A549 (cell line): Measurements from ENCODE around the gene NUCB1. TPM values are rescaled to one million over a fixed set of nuclear protein-coding genes. Genes with fewer than 3 reads are reported as not detected.
A peak's percentile ranks its signal among the peaks of the same experiment; 100 is the strongest.

Source experiments
- ATAC-seq, 2 experiments: fragments of 200-7000 bp in 1 of 2; fragments of >200 bp in 1 of 2; cut with Nextera tagmentation in 1 of 2; cut with Tn5 transposase in 1 of 2; 3 replicates each; pipeline versions ENCODE4 v1.8.0 to v1.9.1; 2018 to 2020; ENCODE audit warnings: mild to moderate bottlenecking in 1 of 2, moderate library complexity in 1 of 2
- CTCF ChIA-PET: fragments of 300-600 bp; sonication (Branson Sonifier 250); formaldehyde crosslinking; extraction: SDS; loops from one replicate; lab custom pipeline; 2021; ENCODE audit warnings: antibody characterized with exemption, inconsistent platforms; lab: Yijun Ruan, JAX
- POLR2A ChIA-PET: fragments of 350-600 bp; formaldehyde crosslinking; extraction: SDS; loops from one replicate; lab custom pipeline; 2021; ENCODE audit warnings: antibody characterized with exemption, inconsistent platforms; lab: Yijun Ruan, JAX
- DNase-seq, 2 experiments: peaks; one replicate each; pipeline versions ENCODE4 v3.0.0 to v3.0.0-alpha.2; 2011 to 2016; ENCODE audit warnings: low read depth in 1 of 2, low spot score in 1 of 2
- FAIRE-seq: peaks from 2 replicates; lab custom pipeline; 2011; peaks lifted over from hg19 to GRCh38; lab: Jason Lieb, UNC
- H3K27ac ChIP-seq, 2 experiments: fragments of >200 bp; sonication (Bioruptor Twin); formaldehyde crosslinking; 3 replicates each; pipeline ENCODE4 v1.5.1; 2016 to 2017
- H3K4me1 ChIP-seq: fragments of >200 bp; sonication (Bioruptor Twin); formaldehyde crosslinking; 3 replicates; pipeline ENCODE4 v1.6.1; 2016
- H3K4me2 ChIP-seq: fragments of >200 bp; sonication (Bioruptor Twin); formaldehyde crosslinking; 3 replicates; pipeline ENCODE4 v1.6.1; 2016
- H3K4me3 ChIP-seq: fragments of >200 bp; sonication (Bioruptor Twin); formaldehyde crosslinking; 3 replicates; pipeline ENCODE4 v1.5.1; 2016
- H3K9me3 ChIP-seq: fragments of >200 bp; sonication (Bioruptor Twin); formaldehyde crosslinking; 3 replicates; pipeline ENCODE4 v1.6.1; 2016
- BHLHE40 ChIP-seq: IDR thresholded peaks from 2 replicates; pipeline ENCODE4 v1.6.1; 2012; ENCODE audit warnings: low read depth, low read length, inconsistent platforms
- CBX2 ChIP-seq: fragments of 200-600 bp; sonication (generic); IDR thresholded peaks from 2 replicates; pipeline ENCODE4 v1.6.1; 2016; ENCODE audit warnings: low read depth, mild to moderate bottlenecking, borderline replicate concordance
- CHD2 ChIP-seq: fragments of 150-350 bp; IDR thresholded peaks from 2 replicates; pipeline ENCODE4 v1.6.1; 2014; ENCODE audit warnings: low read length; ENCODE audit not compliant: partially characterized antibody
- E2F6 ChIP-seq: IDR thresholded peaks from 2 replicates; pipeline ENCODE4 v1.6.1; 2012; ENCODE audit warnings: low read depth, borderline replicate concordance
- EHF ChIP-seq: fragments of 250-450 bp; sonication (Bioruptor Pico); IDR thresholded peaks from 2 replicates; pipeline ENCODE4 v1.5.0; 2020; ENCODE audit warnings: mild to moderate bottlenecking
- EP300 ChIP-seq, 2 experiments: fragments of >200 bp; sonication (Bioruptor Twin); formaldehyde crosslinking; IDR thresholded peaks; 2 replicates in 1 of 2; 3 replicates in 1 of 2; pipeline ENCODE4 v1.6.1; 2016 to 2017
- ESRRA ChIP-seq: fragments of 150-350 bp; IDR thresholded peaks from 2 replicates; pipeline ENCODE4 v1.6.1; 2014; ENCODE audit warnings: mild to moderate bottlenecking, low read length, borderline replicate concordance
- FOSB ChIP-seq: fragments of 250-450 bp; sonication (Bioruptor Pico); IDR thresholded peaks from 2 replicates; pipeline ENCODE4 v1.5.0; 2020; ENCODE audit warnings: mild to moderate bottlenecking, moderate library complexity
- FOSL2 ChIP-seq, 2 experiments: fragments of 450-650 bp in 1 of 2; fragments of >200 bp in 1 of 2; sonication (Bioruptor Twin) in 1 of 2; formaldehyde crosslinking; IDR thresholded peaks; 2 replicates each; pipeline versions ENCODE4 v1.5.0 to v1.6.1; 2016 to 2020; ENCODE audit warnings: mild to moderate bottlenecking in 1 of 2, moderate library complexity in 1 of 2
- FOXS1 ChIP-seq: fragments of 250-450 bp; sonication (Bioruptor Pico); IDR thresholded peaks from 2 replicates; pipeline ENCODE4 v1.5.0; 2020; ENCODE audit warnings: mild to moderate bottlenecking, moderate library complexity
- GATA3 ChIP-seq: IDR thresholded peaks from 2 replicates; pipeline ENCODE4 v1.6.1; 2012; ENCODE audit warnings: borderline replicate concordance
- HDAC2 ChIP-seq: fragments of 200-600 bp; sonication (generic); IDR thresholded peaks from 2 replicates; pipeline ENCODE4 v1.6.1; 2016
- HOXA7 ChIP-seq: fragments of 250-450 bp; sonication (Bioruptor Pico); IDR thresholded peaks from 2 replicates; pipeline ENCODE4 v1.5.0; 2020; ENCODE audit warnings: mild to moderate bottlenecking, moderate library complexity
- HOXB13 ChIP-seq: fragments of 250-450 bp; sonication (Bioruptor Pico); IDR thresholded peaks from 2 replicates; pipeline ENCODE4 v1.5.0; 2020; ENCODE audit warnings: low read depth, mild to moderate bottlenecking, moderate library complexity
- HOXB5 ChIP-seq: fragments of 250-450 bp; sonication (Bioruptor Pico); IDR thresholded peaks from 2 replicates; pipeline ENCODE4 v1.5.0; 2020; ENCODE audit warnings: mild to moderate bottlenecking, moderate library complexity
- JUN ChIP-seq, 2 experiments: fragments of >200 bp; sonication (Bioruptor Twin); formaldehyde crosslinking; IDR thresholded peaks; 2 replicates in 1 of 2; 3 replicates in 1 of 2; pipeline ENCODE4 v1.6.1; 2016 to 2017
- JUNB ChIP-seq: fragments of >200 bp; sonication (Bioruptor Twin); formaldehyde crosslinking; IDR thresholded peaks from 2 replicates; pipeline ENCODE4 v1.6.1; 2016
- KDM5A ChIP-seq: fragments of 200-600 bp; sonication (generic); IDR thresholded peaks from 2 replicates; pipeline ENCODE4 v1.6.1; 2016; ENCODE audit warnings: antibody characterized with exemption, mild to moderate bottlenecking
- MAX ChIP-seq: IDR thresholded peaks from 2 replicates; pipeline ENCODE4 v1.6.1; 2012
- MYC ChIP-seq: IDR thresholded peaks from 2 replicates; pipeline ENCODE4 v1.6.1; 2012; ENCODE audit warnings: mild to moderate bottlenecking, inconsistent platforms, low read length, improper control_type of control experiment, borderline replicate concordance
- NPAS2 ChIP-seq: fragments of 250-450 bp; sonication (Bioruptor Pico); IDR thresholded peaks from 2 replicates; pipeline ENCODE4 v1.8.0; 2022; ENCODE audit warnings: mild to moderate bottlenecking, moderate library complexity, borderline replicate concordance
- NR3C1 ChIP-seq: fragments of >200 bp; sonication (Bioruptor Twin); formaldehyde crosslinking; IDR thresholded peaks from 3 replicates; pipeline ENCODE4 v1.6.1; 2017
- POLR2A ChIP-seq: IDR thresholded peaks from 2 replicates; pipeline ENCODE4 v1.6.1; 2012; ENCODE audit warnings: mild to moderate bottlenecking, low read length
- POLR2AphosphoS2 ChIP-seq: conservative IDR thresholded peaks from 2 replicates; pipeline ENCODE4 v1.6.1; 2012; ENCODE audit warnings: low read length, improper control_type of control experiment, inconsistent platforms
- RARB ChIP-seq: fragments of 250-450 bp; sonication (Bioruptor Pico); IDR thresholded peaks from 2 replicates; pipeline ENCODE4 v1.8.0; 2021; ENCODE audit warnings: mild to moderate bottlenecking, moderate library complexity
- RNF2 ChIP-seq: fragments of 200-600 bp; sonication (generic); IDR thresholded peaks from 2 replicates; pipeline ENCODE4 v1.6.1; 2016; ENCODE audit warnings: low read depth, mild to moderate bottlenecking, antibody characterized with exemption, moderate library complexity, borderline replicate concordance
- SREBF2 ChIP-seq: fragments of 450-650 bp; IDR thresholded peaks from 2 replicates; pipeline ENCODE4 v1.6.1; 2014; ENCODE audit warnings: mild to moderate bottlenecking, moderate library complexity
- TFCP2L1 ChIP-seq: fragments of 250-450 bp; sonication (Bioruptor Pico); IDR thresholded peaks from 2 replicates; pipeline ENCODE4 v1.5.0; 2021; ENCODE audit warnings: mild to moderate bottlenecking
- WGBS: methylation state at CpG from one replicate; pipeline ENCODE4 v1.1.6; 2017; ENCODE audit errors: missing lambda C conversion rate; 5-methylcytosine and 5-hydroxymethylcytosine counted together
- polyA plus RNA-seq, 4 experiments: library from polyadenylated mRNA; depleted of rRNA in 3 of 4; stranded (reverse); fragments of >200 nt; fragmentation: RNase III in 1 of 4; extraction: RNeasy Plus Mini Kit Qiagen cat#74134 plus additional on column Dnase treatment in 1 of 4; gene quantifications; 2 replicates in 3 of 4; 3 replicates in 1 of 4; pipeline ENCODE4 v1.2.3, GENCODE V29; 2011 to 2017
- TF ChIP-seq, protein P1 (sequence below): fragments of 250-450 bp; sonication (Bioruptor Pico); IDR thresholded peaks from 2 replicates; pipeline ENCODE4 v1.5.0; 2020; ENCODE audit warnings: low read depth, mild to moderate bottlenecking, moderate library complexity

The NUCB1 gene
- polyA plus RNA-seq, 2 of the 4 experiments (the other 2 are of a cell fraction) = 79.5 to 182 TPM

- Histone ChIP-seq H3K9me3 (no peaks in the 10 kb centered on the region), H3K27ac (peak overlapping the region; percentile 95 to 97), H3K4me2 (peak overlapping the region; percentile 88), H3K4me1 (peaks cover 39% of the 10 kb centered on the region), H3K4me3 (peak overlapping the region; percentile 92)
- ATAC-seq = peak; percentile 48 to 62
- TF ChIP-seq EHF (CRISPR knock-in tag) = peak; percentile 24; the same call in 1 of the 2 replicates
- TF ChIP-seq CHD2 = peak; percentile 81
- TF ChIP-seq HOXA7 (CRISPR knock-in tag) = peak; percentile 99
- TF ChIP-seq ESRRA = no peak
- TF ChIP-seq E2F6 = 0 out of 2 replicates have a peak, but pooled peaks have one; percentile 15
- peak; percentile 93 for TF ChIP-seq FOSB (CRISPR knock-in tag)
- TF ChIP-seq, protein P1, sequence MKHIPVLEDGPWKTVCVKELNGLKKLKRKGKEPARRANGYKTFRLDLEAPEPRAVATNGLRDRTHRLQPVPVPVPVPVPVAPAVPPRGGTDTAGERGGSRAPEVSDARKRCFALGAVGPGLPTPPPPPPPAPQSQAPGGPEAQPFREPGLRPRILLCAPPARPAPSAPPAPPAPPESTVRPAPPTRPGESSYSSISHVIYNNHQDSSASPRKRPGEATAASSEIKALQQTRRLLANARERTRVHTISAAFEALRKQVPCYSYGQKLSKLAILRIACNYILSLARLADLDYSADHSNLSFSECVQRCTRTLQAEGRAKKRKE = peak; percentile 65; the same call in 1 of the 2 replicates
- peak; percentile 80 for TF ChIP-seq MAX
- no peak for TF ChIP-seq CBX2
- TF ChIP-seq HOXB5 = no peak
- TF ChIP-seq TFCP2L1 = peak; percentile 97
- TF ChIP-seq MYC = peak; percentile 46; the same call in 1 of the 2 replicates
- no peak for TF ChIP-seq HDAC2
- no peak for TF ChIP-seq NR3C1
- TF ChIP-seq GATA3 = peak; percentile 48; the same call in 1 of the 2 replicates
- 0 out of 2 replicates have a peak, but pooled peaks have one; percentile 53 for TF ChIP-seq HOXB13 (CRISPR knock-in tag)
- peak in 1 of 2 experiments; percentile 33; a peak in 1 of 5 replicates for TF ChIP-seq EP300 (IDR thresholded peaks at IDR 0.05)
- TF ChIP-seq NPAS2 (CRISPR knock-in tag) = no peak
- TF ChIP-seq POLR2AphosphoS2 = no peak
- TF ChIP-seq FOSL2 (IDR thresholded peaks at IDR 0.05) = peak; percentile 90
- TF ChIP-seq FOSL2 (CRISPR knock-in tag; IDR thresholded peaks at IDR 0.05) = peak; percentile 99
- peak; percentile 69 for TF ChIP-seq JUNB
- peak; percentile 72; the same call in 1 of the 2 replicates for TF ChIP-seq FOXS1 (CRISPR knock-in tag)
- 0 out of 2 replicates have a peak, but pooled peaks have one; percentile 27 for TF ChIP-seq BHLHE40
- TF ChIP-seq RARB (CRISPR knock-in tag) = peak; percentile 97
- TF ChIP-seq POLR2A = no peak
- WGBS = under 1% methylated on average over 14 of the region's 14 CpGs
- peak; percentile 96 to 97 for DNase-seq
- no peak for FAIRE-seq
- ChIA-PET POLR2A (interaction anchor here (0.5 to 8.9 kb wide), 15 partner anchors 8 to 120 kb away, joined by 3 to 175 read pairs (median 13); partner anchors contain the start of genes BAX, DHDH, FTL and GYS1), CTCF (interaction anchor here (0.6 to 13.7 kb wide), 7 partner anchors 23 to 121 kb away, joined by 3 to 121 read pairs (median 7); partner anchors contain the start of genes GYS1, NUCB1 and RUVBL2)
These were observed 27.1 kb upstream of the NUCB1 start for GRCh38 chr19:48872884-48873475.

DNA sequence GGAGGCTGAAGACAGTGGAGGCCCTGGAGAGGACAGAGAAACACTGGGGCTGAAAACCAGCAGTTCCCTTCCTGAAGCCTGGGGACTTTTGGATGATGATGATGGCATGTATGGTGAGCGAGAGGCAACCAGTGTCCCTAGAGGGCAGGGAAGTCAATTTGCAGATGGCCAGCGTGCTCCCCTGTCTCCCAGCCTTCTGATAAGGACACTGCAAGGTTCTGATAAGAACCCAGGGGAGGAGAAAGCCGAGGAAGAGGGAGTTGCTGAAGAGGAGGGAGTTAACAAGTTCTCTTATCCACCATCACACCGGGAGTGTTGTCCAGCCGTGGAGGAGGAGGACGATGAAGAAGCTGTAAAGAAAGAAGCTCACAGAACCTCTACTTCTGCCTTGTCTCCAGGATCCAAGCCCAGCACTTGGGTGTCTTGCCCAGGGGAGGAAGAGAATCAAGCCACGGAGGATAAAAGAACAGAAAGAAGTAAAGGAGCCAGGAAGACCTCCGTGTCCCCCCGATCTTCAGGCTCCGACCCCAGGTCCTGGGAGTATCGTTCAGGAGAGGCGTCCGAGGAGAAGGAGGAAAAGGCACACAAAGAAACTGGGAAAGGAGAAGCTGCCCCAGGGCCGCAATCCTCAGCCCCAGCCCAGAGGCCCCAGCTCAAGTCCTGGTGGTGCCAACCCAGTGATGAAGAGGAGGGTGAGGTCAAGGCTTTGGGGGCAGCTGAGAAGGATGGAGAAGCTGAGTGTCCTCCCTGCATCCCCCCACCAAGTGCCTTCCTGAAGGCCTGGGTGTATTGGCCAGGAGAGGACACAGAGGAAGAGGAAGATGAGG, 26.4 kb upstream of the NUCB1 start:
- ChIA-PET POLR2A (interaction anchor here (0.5 to 8.9 kb wide), 8 partner anchors 27 to 120 kb away, joined by 3 to 175 read pairs (median 6); partner anchors contain the start of genes BAX, FTL, GYS1 and NUCB1), CTCF (interaction anchor here (0.6 to 13.7 kb wide), 15 partner anchors 9 to 120 kb away, joined by 3 to 121 read pairs (median 4); partner anchors contain the start of genes GYS1, HSD17B14, NUCB1 and RUVBL2)
- Histone ChIP-seq H3K4me2 (peak overlapping the region; percentile 88), H3K4me3 (peak overlapping the region; percentile 92), H3K4me1 (peaks cover 32% of the 10 kb centered on the region), H3K9me3 (no peaks in the 10 kb centered on the region), H3K27ac (peak overlapping the region; percentile 95 to 97)
- ATAC-seq = no peak
- TF ChIP-seq RNF2 (no peak), KDM5A (no peak), EP300 (IDR thresholded peaks at IDR 0.05) (no peak), FOSL2 (IDR thresholded peaks at IDR 0.05) (0 out of 2 replicates have a peak, but pooled peaks have one; percentile 5), FOSL2 (CRISPR knock-in tag; IDR thresholded peaks at IDR 0.05) (no peak), JUN (IDR thresholded peaks at IDR 0.05) (0 out of 5 replicates have a peak, but pooled peaks of 1 of the 2 experiments have one; percentile 6), SREBF2 (no peak)
- DNase-seq = peak in 1 of 2 experiments; percentile 51
- WGBS = 44% methylated on average over 14 of the region's 14 CpGs
- no peak for FAIRE-seq
